Esophagus squamous epithelium (tissue), 5 donors: ENCODE measurements around the gene PIP5K1B. TPM values are rescaled to one million over a fixed set of nuclear protein-coding genes. Genes with fewer than 3 reads are reported as not detected.
A peak's percentile ranks its signal among the peaks of the same experiment; 100 is the strongest.

ENCODE experiments used
- DNase-seq: peaks from one replicate; lab custom pipeline; 2025; lab: John Stamatoyannopoulos, UW
- H3K27ac ChIP-seq, 4 donors: fragments of 200-600 bp; sonication (generic); one replicate each; pipeline ENCODE4 v1.5.1; 2016 to 2019; ENCODE audit warnings: mild to moderate bottlenecking in 1 of 4
- H3K27me3 ChIP-seq, 4 donors: fragments of 200-600 bp; sonication (generic); 1 replicate in 3 of 4; 2 replicates in 1 of 4; pipeline versions ENCODE4 v1.5.1 to v1.6.0; 2017 to 2021; ENCODE audit warnings: antibody characterized with exemption in 1 of 4
- H3K36me3 ChIP-seq, 3 donors: fragments of 200-600 bp; sonication (generic); one replicate each; pipeline ENCODE4 v1.5.1; 2016 to 2019
- H3K4me1 ChIP-seq, 3 donors: fragments of 200-600 bp; sonication (generic); one replicate each; pipeline ENCODE4 v1.5.1; 2017 to 2019
- H3K4me3 ChIP-seq, 4 donors: fragments of 200-600 bp; sonication (generic); 1 replicate in 3 of 4; 2 replicates in 1 of 4; pipeline ENCODE4 v1.5.1; 2016 to 2019; ENCODE audit warnings: mild to moderate bottlenecking in 2 of 4, moderate library complexity in 1 of 4
- H3K9me3 ChIP-seq, 3 donors: fragments of 200-600 bp; sonication (generic); one replicate each; pipeline ENCODE4 v1.5.1; 2016 to 2019
- CTCF ChIP-seq, 6 experiments: fragments of 450-650 bp in 4 of 6; fragments of 200-600 bp in 2 of 6; sonication (generic) in 2 of 6; IDR thresholded peaks; one replicate each; pipeline ENCODE4 v1.5.1; 2016 to 2019; ENCODE audit warnings: antibody characterized with exemption in 6 of 6, mild to moderate bottlenecking in 4 of 6, moderate library complexity in 4 of 6
- POLR2A ChIP-seq, 4 donors: fragments of 450-650 bp; IDR thresholded peaks; one replicate each; pipeline ENCODE4 v1.6.1; 2017; ENCODE audit warnings: antibody characterized with exemption in 4 of 4, mild to moderate bottlenecking in 4 of 4, moderate library complexity in 3 of 4
- whole genome bisulfite sequencing, 2 donors: methylation state at CpG; one replicate each; pipeline ENCODE4 v1.1.5; 2018; 5-methylcytosine and 5-hydroxymethylcytosine counted together
- intact Hi-C: fragments of 100-400 bp; cut with DNase I; formaldehyde crosslinking; loops from one replicate; pipeline ENCODE4 v1.15.0; 2022
- total RNA-seq, 4 donors: library from RNA; depleted of rRNA; stranded (reverse); fragments of >200 nt; gene quantifications; one replicate each; pipeline ENCODE4 v1.1.0, GENCODE V29; 2016
- donor health status: DM: yes; HTN: yes; CAD: no.

The PIP5K1B gene
- total RNA-seq, 4 donors from 2014 or later: 0.38 to 0.97 (median 0.56) TPM; not detected in 1

- H3K4me3 ChIP-seq: no peak overlapping the region
- no peak for DNase-seq
- no peak for TF ChIP-seq POLR2A (IDR thresholded peaks at IDR 0.05)
- TF ChIP-seq CTCF (IDR thresholded peaks at IDR 0.05): no peak
- no peaks in the 10 kb centered on the region for H3K36me3 ChIP-seq
- intact Hi-C loops: no loop called here
- H3K27ac ChIP-seq: no peak overlapping the region
- no peaks in the 10 kb centered on the region for H3K4me1 ChIP-seq
- 51 to 57% methylated on average over 6 of the region's 6 CpGs for WGBS, 2 donors
- no peaks in the 10 kb centered on the region for H3K9me3 ChIP-seq
- H3K27me3 ChIP-seq: no peaks in the 10 kb centered on the region
Observed at GRCh38 chr9:68925175-68925574, 220.1 kb downstream of the PIP5K1B start.

- no peaks in the 10 kb centered on the region for H3K4me1 ChIP-seq
- H3K27me3 ChIP-seq: no peaks in the 10 kb centered on the region
- H3K4me3 ChIP-seq: no peak overlapping the region
- DNase-seq: no peak
- no peaks in the 10 kb centered on the region for H3K36me3 ChIP-seq
- intact Hi-C loops: no loop called here
- 38 to 40% methylated on average over 2 of the region's 2 CpGs for WGBS, 2 donors
- TF ChIP-seq CTCF (IDR thresholded peaks at IDR 0.05) (no peak), POLR2A (IDR thresholded peaks at IDR 0.05) (no peak)
- no peak overlapping the region for H3K27ac ChIP-seq
- no peaks in the 10 kb centered on the region for H3K9me3 ChIP-seq
Observed at GRCh38 chr9:68927165-68927564, 222.1 kb downstream of the PIP5K1B start.

- H3K27ac ChIP-seq: no peak overlapping the region
- no peaks in the 10 kb centered on the region for H3K9me3 ChIP-seq
- WGBS, 2 donors: 85 to 89% methylated on average over 6 of the region's 6 CpGs
- DNase-seq: no peak
- no peaks in the 10 kb centered on the region for H3K27me3 ChIP-seq
- no peaks in the 10 kb centered on the region for H3K36me3 ChIP-seq
- intact Hi-C loops: no loop called here
- TF ChIP-seq POLR2A (IDR thresholded peaks at IDR 0.05) (no peak), CTCF (IDR thresholded peaks at IDR 0.05) (no peak)
- H3K4me1 ChIP-seq: no peaks in the 10 kb centered on the region
- no peak overlapping the region for H3K4me3 ChIP-seq
Observed at GRCh38 chr9:68931821-68932220, 226.8 kb downstream of the PIP5K1B start.

- H3K4me1 ChIP-seq: no peaks in the 10 kb centered on the region
- DNase-seq: no peak
- no peak overlapping the region for H3K27ac ChIP-seq
- TF ChIP-seq CTCF (IDR thresholded peaks at IDR 0.05) (no peak), POLR2A (IDR thresholded peaks at IDR 0.05) (no peak)
- no peaks in the 10 kb centered on the region for H3K27me3 ChIP-seq
- intact Hi-C loops: no loop called here
- no peaks in the 10 kb centered on the region for H3K36me3 ChIP-seq
- no peaks in the 10 kb centered on the region for H3K9me3 ChIP-seq
- H3K4me3 ChIP-seq: no peak overlapping the region
- 70 to 76% methylated on average over 1 of the region's 1 CpG for WGBS, 2 donors
Observed at GRCh38 chr9:68932458-68932857, 227.4 kb downstream of the PIP5K1B start.

- H3K4me1 ChIP-seq: no peaks in the 10 kb centered on the region
- DNase-seq: no peak
- no peaks in the 10 kb centered on the region for H3K27me3 ChIP-seq
- H3K36me3 ChIP-seq: no peaks in the 10 kb centered on the region
- H3K27ac ChIP-seq: peak overlapping the region in 1 of 4 donors; percentile 11
- TF ChIP-seq POLR2A (IDR thresholded peaks at IDR 0.05) (no peak), CTCF (IDR thresholded peaks at IDR 0.05) (no peak)
- H3K4me3 ChIP-seq: no peak overlapping the region
- H3K9me3 ChIP-seq: no peaks in the 10 kb centered on the region
- 40 to 58% methylated on average over 4 of the region's 4 CpGs for WGBS, 2 donors
- intact Hi-C loops: no loop called here
Observed at GRCh38 chr9:68933434-68934328, 228.6 kb downstream of the PIP5K1B start.
